T1000 (cell line): ENCODE data around the gene MKLN1.
"Not testable (repeated sequence)": the region's sequence is repeated elsewhere in the genome, so short reads cannot be mapped to it uniquely, and the experiment has no call there.

Experiments
- DNase-seq: peaks from one replicate; lab custom pipeline; 2025; ENCODE audit warnings: mixed read lengths; lab: John Stamatoyannopoulos, UW

MKLN1 gene

GRCh38 chr7:131400681-131401176, 73.1 kb downstream of the MKLN1 start:
- DNase-seq = no peak

- DNase-seq = no peak
Measured at GRCh38 chr7:131401194-131401593, 73.5 kb downstream of the MKLN1 start.

- DNase-seq = no peak
Measured at GRCh38 chr7:131403322-131403721, 75.6 kb downstream of the MKLN1 start.

- DNase-seq = no peak
Measured at GRCh38 chr7:131404226-131404911, 76.7 kb downstream of the MKLN1 start.

GRCh38 chr7:131409129-131409766, 81.6 kb downstream of the MKLN1 start:
- DNase-seq = no peak

GRCh38 chr7:131412031-131412430, 84.4 kb downstream of the MKLN1 start:
- DNase-seq = no peak

- no peak for DNase-seq
Measured at GRCh38 chr7:131413711-131414110, 86.0 kb downstream of the MKLN1 start.

- DNase-seq = no peak
Measured at GRCh38 chr7:131424219-131424822, 96.6 kb downstream of the MKLN1 start.

- no peak for DNase-seq
Measured at GRCh38 chr7:131425992-131426391, 98.3 kb downstream of the MKLN1 start.

- DNase-seq = not testable (repeated sequence)
Measured at GRCh38 chr7:131430826-131431225, 103.2 kb downstream of the MKLN1 start.

- no peak for DNase-seq
Measured at GRCh38 chr7:131431289-131431688, 103.6 kb downstream of the MKLN1 start.

GRCh38 chr7:131431756-131432155, 104.1 kb downstream of the MKLN1 start:
- no peak for DNase-seq

GRCh38 chr7:131436384-131436783, 108.7 kb downstream of the MKLN1 start:
- DNase-seq = no peak

- no peak for DNase-seq
Measured at GRCh38 chr7:131438969-131439368, 111.3 kb downstream of the MKLN1 start.

- no peak for DNase-seq
Measured at GRCh38 chr7:131443496-131443895, 115.8 kb downstream of the MKLN1 start.

GRCh38 chr7:131444683-131445082, 117.0 kb downstream of the MKLN1 start:
- no peak for DNase-seq

- no peak for DNase-seq
Measured at GRCh38 chr7:131449373-131449902, 121.8 kb downstream of the MKLN1 start.

GRCh38 chr7:131454498-131454897, 126.8 kb downstream of the MKLN1 start:
- no peak for DNase-seq

- no peak for DNase-seq
Measured at GRCh38 chr7:131455001-131455400, 127.3 kb downstream of the MKLN1 start.

- no peak for DNase-seq
Measured at GRCh38 chr7:131455546-131455945, 127.9 kb downstream of the MKLN1 start.

GRCh38 chr7:131456338-131456737, 128.7 kb downstream of the MKLN1 start:
- DNase-seq = no peak

GRCh38 chr7:131459256-131459655, 131.6 kb downstream of the MKLN1 start:
- DNase-seq = no peak

- no peak for DNase-seq
Measured at GRCh38 chr7:131462059-131462458, 134.4 kb downstream of the MKLN1 start.
